Pancreas (tissue), 10 donors: Measurements from ENCODE around the gene REPIN1. TPM values are rescaled to one million over a fixed set of nuclear protein-coding genes. Genes with fewer than 3 reads are reported as not detected.

ENCODE experiments used
- ATAC-seq, 4 donors: fragments of 200-7000 bp; cut with Tn5 transposase; one replicate each; pipeline versions ENCODE4 v1.8.0 to v1.9.1; 2020; ENCODE audit warnings: mild to moderate bottlenecking in 4 of 4, moderate library complexity in 4 of 4
- DNase-seq, 6 donors: peaks; one replicate each; pipeline ENCODE4 v3.0.0-alpha.2; 2020
- FAIRE-seq: peaks from 2 replicates; lab custom pipeline; 2012; peaks lifted over from hg19 to GRCh38; lab: Jason Lieb, UNC
- H3K27ac ChIP-seq, 4 donors: fragments of 200-600 bp; sonication (generic); 1 replicate in 3 of 4; 2 replicates in 1 of 4; pipeline versions ENCODE4 v1.5.0 to v1.8.0; 2020
- H3K27me3 ChIP-seq, 4 donors: fragments of 200-600 bp; one replicate each; pipeline ENCODE4 v1.8.0; 2021
- H3K36me3 ChIP-seq, 3 donors: fragments of 200-600 bp; sonication (generic) in 1 of 3; one replicate each; pipeline versions ENCODE4 v1.5.0 to v1.8.0; 2020 to 2021
- H3K4me1 ChIP-seq, 3 donors: fragments of 200-600 bp; one replicate each; pipeline ENCODE4 v1.8.0; 2021
- H3K4me3 ChIP-seq, 4 donors: fragments of 200-600 bp; sonication (generic) in 2 of 4; one replicate each; pipeline versions ENCODE4 v1.5.0 to v1.8.0; 2020 to 2021
- H3K9me3 ChIP-seq, 4 donors: fragments of 200-600 bp; one replicate each; pipeline ENCODE4 v1.8.0; 2021
- WGBS, 2 donors: extraction: QIAGEN DNeasy Blood & Tissue Kit; methylation state at CpG; one replicate each; pipeline ENCODE4 v1.1.7; 2013; 5-methylcytosine and 5-hydroxymethylcytosine counted together
- intact Hi-C, 3 donors: fragments of 100-400 bp; cut with DNase I; formaldehyde crosslinking; loops; one replicate each; pipeline versions ENCODE4 v1.11.1 to v1.14.2; 2022
- polyA plus RNA-seq, 2 donors: library from polyadenylated mRNA; stranded (reverse); fragments of 200-250 nt; gene quantifications; one replicate each; pipeline ENCODE4 v1.2.3, GENCODE V29; 2013
- total RNA-seq, 6 donors: library from RNA; stranded (reverse); fragmentation: NEBNext Ultra II Directional in 4 of 6; extraction: Animal tissue kit (Norgen Biotek cat#: 25700) in 4 of 6; gene quantifications; one replicate each; pipeline versions ENCODE4 v1.2.1 to v1.2.4, GENCODE V29; 2021 to 2023
- TF ChIP-seq, protein P1 (sequence below), 4 donors: fragments of 200-600 bp; sonication (generic) in 3 of 4; IDR thresholded peaks; one replicate each; pipeline versions ENCODE4 v1.5.0 to v1.8.0; 2021; ENCODE audit warnings: antibody characterized with exemption in 4 of 4
- donor health status: healthy with polysubstance abuse.
- donor health status: DM: no; HTN: no; CAD: no; lungs with moderate emphysema.
- donor health status: DM: no; HTN: no; CAD: no.
- donor health status: control.
- donor health status: control.
- donor health status: Bipolar disorder and iron deficiency.
- donor health status: DM: yes; HTN: yes; CAD: no.
- donor health status: DM: no; HTN: no; CAD: no.
- donor health status: DM: no; HTN: no; CAD: no.
- donor health status: DM: yes; HTN: yes; CAD: no.

The REPIN1 gene
- total and polyA plus RNA-seq, 8 donors, result 48.1 to 78.8 (median 63.2) TPM

DNA sequence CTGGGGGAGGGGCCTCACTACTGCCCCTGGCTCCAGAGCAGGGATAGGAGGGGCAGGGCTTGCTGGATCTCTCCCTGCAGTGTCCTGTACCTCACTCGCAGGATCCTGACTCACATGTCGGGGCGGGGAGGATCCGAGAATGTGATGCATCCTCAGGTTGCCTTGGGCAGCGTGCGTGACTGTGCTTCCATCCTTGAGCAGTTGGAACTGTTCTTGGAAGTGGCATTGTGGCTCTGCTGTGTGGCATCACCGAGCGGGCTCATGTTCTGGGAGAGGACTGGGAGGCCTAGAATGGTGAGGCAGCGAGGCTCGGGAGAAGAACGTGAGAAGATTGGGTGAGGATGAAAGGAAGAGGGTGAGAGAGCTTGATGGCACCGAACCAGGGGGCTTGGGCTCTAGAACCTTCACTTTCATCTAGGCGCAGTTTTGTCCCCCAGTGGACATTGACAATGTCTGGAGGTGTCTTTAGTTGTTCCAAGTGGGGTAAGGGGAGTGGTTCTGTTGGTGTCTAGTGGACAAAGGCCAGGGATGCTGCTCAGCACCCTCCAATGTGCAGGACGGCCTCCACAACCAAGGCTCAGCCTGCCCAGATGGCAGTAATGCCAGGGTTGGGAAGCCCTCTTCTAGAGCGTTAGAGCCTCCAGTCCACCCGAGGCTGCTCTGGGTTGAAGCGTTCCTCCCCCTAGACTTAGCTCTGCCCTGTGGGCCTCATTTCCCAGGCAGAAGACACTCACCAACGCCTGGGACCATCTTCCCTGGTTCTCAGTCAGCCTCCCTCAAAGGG is 35.6 kb upstream of the REPIN1 start:
- no peak for ATAC-seq

GRCh38 chr7:150333659-150334058 is 35.0 kb upstream of the REPIN1 start:
- FAIRE-seq (no peak), ATAC-seq (no peak), DNase-seq (no peak)
- TF ChIP-seq, protein P1, sequence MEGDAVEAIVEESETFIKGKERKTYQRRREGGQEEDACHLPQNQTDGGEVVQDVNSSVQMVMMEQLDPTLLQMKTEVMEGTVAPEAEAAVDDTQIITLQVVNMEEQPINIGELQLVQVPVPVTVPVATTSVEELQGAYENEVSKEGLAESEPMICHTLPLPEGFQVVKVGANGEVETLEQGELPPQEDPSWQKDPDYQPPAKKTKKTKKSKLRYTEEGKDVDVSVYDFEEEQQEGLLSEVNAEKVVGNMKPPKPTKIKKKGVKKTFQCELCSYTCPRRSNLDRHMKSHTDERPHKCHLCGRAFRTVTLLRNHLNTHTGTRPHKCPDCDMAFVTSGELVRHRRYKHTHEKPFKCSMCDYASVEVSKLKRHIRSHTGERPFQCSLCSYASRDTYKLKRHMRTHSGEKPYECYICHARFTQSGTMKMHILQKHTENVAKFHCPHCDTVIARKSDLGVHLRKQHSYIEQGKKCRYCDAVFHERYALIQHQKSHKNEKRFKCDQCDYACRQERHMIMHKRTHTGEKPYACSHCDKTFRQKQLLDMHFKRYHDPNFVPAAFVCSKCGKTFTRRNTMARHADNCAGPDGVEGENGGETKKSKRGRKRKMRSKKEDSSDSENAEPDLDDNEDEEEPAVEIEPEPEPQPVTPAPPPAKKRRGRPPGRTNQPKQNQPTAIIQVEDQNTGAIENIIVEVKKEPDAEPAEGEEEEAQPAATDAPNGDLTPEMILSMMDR (IDR thresholded peaks at IDR 0.05), result no peak
- intact Hi-C loops, result no loop called here
- H3K4me3 ChIP-seq, result no peak overlapping the region
- H3K9me3 ChIP-seq, result no peaks in the 10 kb centered on the region
- peaks cover 32 to 36% (median 34%) of the 10 kb centered on the region in 3 donors for H3K4me1 ChIP-seq
- WGBS, 2 donors, result 92 to 94% methylated on average over 10 of the region's 10 CpGs
- H3K27me3 ChIP-seq, result no peaks in the 10 kb centered on the region
- H3K36me3 ChIP-seq, result no peaks in the 10 kb centered on the region
- H3K27ac ChIP-seq, result peak overlapping the region in 1 of 4 donors; percentile 89

More for the DNA sequence above, 35.6 kb upstream of the REPIN1 start:
- intact Hi-C loops, result no loop called here
- Histone ChIP-seq H3K27ac (no peak overlapping the region), H3K4me3 (no peak overlapping the region), H3K27me3 (no peaks in the 10 kb centered on the region), H3K4me1 (peaks cover 26 to 34% (median 28%) of the 10 kb centered on the region in 3 donors), H3K9me3 (no peaks in the 10 kb centered on the region), H3K36me3 (no peaks in the 10 kb centered on the region)
- FAIRE-seq (no peak), DNase-seq (no peak)
- WGBS, 2 donors, result 93% methylated on average over 18 of the region's 18 CpGs
- TF ChIP-seq, protein P1 (IDR thresholded peaks at IDR 0.05), result no peak

- Histone ChIP-seq H3K27ac (peak overlapping the region in 2 of 4 donors; percentile 86 to 89), H3K4me3 (no peak overlapping the region), H3K9me3 (no peaks in the 10 kb centered on the region), H3K36me3 (no peaks in the 10 kb centered on the region), H3K27me3 (no peaks in the 10 kb centered on the region), H3K4me1 (peaks cover 33 to 37% (median 36%) of the 10 kb centered on the region in 3 donors)
- ATAC-seq (no peak), DNase-seq (no peak), FAIRE-seq (no peak)
- 93 to 94% methylated on average over 8 of the region's 8 CpGs for WGBS, 2 donors
- TF ChIP-seq, protein P1 (IDR thresholded peaks at IDR 0.05), result no peak
- intact Hi-C loops, result no loop called here
Measured at GRCh38 chr7:150334108-150334507, 34.5 kb upstream of the REPIN1 start.

DNA sequence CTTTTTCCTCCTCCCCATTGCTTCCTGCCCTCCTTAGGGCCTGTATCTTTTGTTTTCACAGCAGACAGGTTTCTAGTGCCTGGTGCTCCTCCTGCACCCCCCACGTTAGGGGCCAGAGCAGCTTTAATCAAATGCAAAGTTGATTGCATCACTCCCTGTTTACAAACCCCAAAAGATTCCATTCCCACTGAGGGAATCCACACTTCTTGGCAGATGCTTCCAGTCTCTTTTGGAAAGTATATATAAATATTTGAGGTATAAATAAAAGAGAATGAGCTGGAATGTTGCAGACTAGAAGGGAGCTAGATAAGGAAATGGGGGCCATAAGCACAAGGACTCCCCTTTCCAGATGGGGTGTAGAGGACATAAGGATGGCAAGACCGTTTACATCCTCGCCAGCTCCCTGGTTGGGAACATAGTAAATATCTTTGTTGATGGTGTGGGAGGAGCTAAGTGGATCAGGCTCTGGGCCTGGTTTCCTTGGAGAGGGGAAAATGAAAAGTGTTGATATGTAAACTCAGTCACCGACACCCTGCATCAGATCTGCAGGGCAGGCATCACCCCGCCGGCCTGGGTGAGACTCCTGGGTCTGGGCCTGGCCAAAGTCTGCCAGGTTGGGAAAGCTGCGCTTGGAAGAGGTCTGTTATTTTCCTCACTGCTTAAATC is 33.4 kb upstream of the REPIN1 start:
- TF ChIP-seq, protein P1 (IDR thresholded peaks at IDR 0.05), result no peak
- peak overlapping the region; percentile 61 to 89 (median 78) for H3K27ac ChIP-seq

More for the DNA sequence above, 33.4 kb upstream of the REPIN1 start:
- intact Hi-C loops, result no loop called here
- no peaks in the 10 kb centered on the region for H3K9me3 ChIP-seq
- ATAC-seq (peak; percentile 19 to 28 (median 22)), DNase-seq (peak in 4 of 6 donors; percentile 64 to 67 (median 65)), FAIRE-seq (no peak)
- 29 to 34% methylated on average over 7 of the region's 7 CpGs for WGBS, 2 donors
- no peaks in the 10 kb centered on the region for H3K36me3 ChIP-seq
- H3K27me3 ChIP-seq, result no peaks in the 10 kb centered on the region
- no peak overlapping the region for H3K4me3 ChIP-seq
- H3K4me1 ChIP-seq, result peaks cover 33 to 40% (median 36%) of the 10 kb centered on the region in 3 donors
